Left colon (tissue), 2 donors: ENCODE results near the gene FHIT. TPM values are rescaled to one million over a fixed set of nuclear protein-coding genes. Genes with fewer than 3 reads are reported as not detected.
"Not testable (repeated sequence)": the region's sequence is repeated elsewhere in the genome, so short reads cannot be mapped to it uniquely, and the experiment has no call there.

Experiments used
- ATAC-seq: fragments of 200-7000 bp; cut with Tn5 transposase; one replicate; pipeline ENCODE4 v1.9.1; 2020; ENCODE audit warnings: mild to moderate bottlenecking, moderate library complexity
- DNase-seq, 2 donors: peaks; one replicate each; pipeline ENCODE4 v3.0.0-alpha.2; 2020
- intact Hi-C, 2 donors: fragments of 100-400 bp; cut with DNase I in 1 of 2; cut with micrococcal nuclease in 1 of 2; formaldehyde crosslinking; loops; one replicate each; pipeline versions ENCODE4 v1.11.2 to v1.14.0; 2022; cut with DNase I, micrococcal nuclease
- total RNA-seq, 2 donors: library from RNA; stranded (reverse); fragmentation: NEBNext Ultra II Directional; extraction: Animal tissue kit (Norgen Biotek cat#: 25700); gene quantifications; one replicate each; pipeline ENCODE4 v1.2.1, GENCODE V29; 2021
- donor health status: DM: no; HTN: no; CAD: no.
- donor health status: DM: yes; HTN: yes; CAD: no.

The FHIT gene
- total RNA-seq, 2 donors from 2014 or later, result 14.5 to 17.2 TPM

GRCh38 chr3:60549863-60550262 is 701.4 kb downstream of the FHIT start:
- ATAC-seq (no peak), DNase-seq (no peak)
- intact Hi-C loops, result no loop called here

DNA sequence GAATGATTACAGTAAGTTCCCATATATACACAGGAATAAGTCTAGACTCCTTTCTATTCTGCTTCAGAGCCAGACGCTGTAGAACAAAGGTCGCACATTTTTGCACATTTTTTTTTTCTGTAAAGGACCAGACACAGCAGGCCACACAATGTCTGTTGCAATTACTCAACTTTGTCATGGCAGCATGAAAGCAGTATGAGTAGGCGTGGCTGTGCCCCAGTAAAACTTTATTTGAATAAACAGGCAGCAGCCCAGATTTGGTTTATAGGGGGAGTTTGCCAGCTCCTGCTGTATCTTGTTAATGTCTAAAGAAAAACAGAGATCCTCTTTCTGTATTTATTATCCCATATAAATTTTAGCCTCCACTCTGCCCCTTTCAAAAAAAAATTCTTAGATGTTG is 708.3 kb downstream of the FHIT start:
- ATAC-seq, result no peak
- intact Hi-C loops, result no loop called here

GRCh38 chr3:60539394-60539793 is 711.9 kb downstream of the FHIT start:
- intact Hi-C loops, ATAC-seq, DNase-seq: not testable (repeated sequence)

More for the DNA sequence above, 708.3 kb downstream of the FHIT start:
- DNase-seq, result no peak

GRCh38 chr3:60536420-60536819 is 714.8 kb downstream of the FHIT start:
- DNase-seq (no peak), ATAC-seq (no peak)
- intact Hi-C loops, result no loop called here

DNA sequence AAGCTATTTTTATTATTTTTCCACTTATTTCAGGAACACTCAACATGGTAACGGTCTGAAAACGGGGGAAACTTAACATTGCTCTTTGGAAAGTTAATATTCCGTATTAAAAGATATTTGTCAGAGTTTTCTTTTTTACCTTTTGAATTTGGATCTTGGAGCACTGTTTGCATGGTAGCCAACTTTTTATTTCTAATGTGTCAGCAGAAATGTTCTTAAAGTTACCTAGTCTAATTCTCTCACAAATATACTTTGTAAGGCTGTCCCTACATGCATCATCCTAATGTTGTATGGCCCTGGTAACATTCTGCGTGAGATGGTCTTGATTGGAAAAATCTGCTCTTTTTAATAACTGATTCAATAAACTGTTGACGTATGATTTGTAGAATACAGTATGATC is 719.5 kb downstream of the FHIT start:
- DNase-seq, result no peak
- intact Hi-C loops, result no loop called here
- no peak for ATAC-seq

DNA sequence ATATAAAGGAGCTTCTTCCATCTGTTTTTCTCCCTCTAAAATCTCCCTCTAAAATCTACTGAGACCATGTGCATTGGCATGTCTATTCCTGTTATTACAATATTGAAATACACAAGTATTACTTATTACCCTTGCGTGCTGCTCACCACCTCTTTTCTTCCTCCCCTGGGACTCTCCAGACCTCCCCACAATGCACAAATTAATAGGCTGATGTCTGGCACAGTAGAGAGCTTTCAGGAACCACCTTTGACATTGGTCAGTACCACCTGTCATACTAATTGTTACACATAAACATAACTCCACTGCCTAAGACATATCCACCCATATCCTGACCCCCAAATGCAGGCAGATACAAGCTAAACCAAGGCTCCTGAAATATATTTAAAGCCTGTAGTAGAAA is 722.6 kb downstream of the FHIT start:
- DNase-seq (no peak), ATAC-seq (no peak)
- intact Hi-C loops, result no loop called here

- DNase-seq (no peak), ATAC-seq (no peak)
- intact Hi-C loops, result no loop called here
These were observed 727.7 kb downstream of the FHIT start for GRCh38 chr3:60523536-60523935.

GRCh38 chr3:60517134-60517533 is 734.1 kb downstream of the FHIT start:
- intact Hi-C loops, result no loop called here
- no peak for DNase-seq
- no peak for ATAC-seq

DNA sequence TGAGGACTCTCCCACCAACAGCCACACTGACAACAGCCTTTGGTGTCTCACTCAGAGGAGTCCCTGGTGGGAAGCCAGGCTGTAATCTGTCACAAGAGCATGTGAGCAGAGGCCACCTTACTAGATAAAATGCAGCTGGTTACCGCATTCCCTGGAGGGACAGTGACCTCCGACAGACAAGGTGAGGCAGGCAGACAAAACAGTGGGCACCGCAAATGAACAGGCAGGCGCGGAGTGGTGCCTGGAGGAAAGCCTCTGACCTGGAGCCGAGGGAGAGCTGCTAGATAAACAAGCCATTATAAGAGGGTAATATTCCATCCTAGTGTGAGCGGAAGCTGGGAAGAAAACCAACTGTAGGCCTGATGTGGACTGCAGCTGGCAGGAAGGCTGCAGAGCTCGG is 736.4 kb downstream of the FHIT start:
- no peak for ATAC-seq
- no peak for DNase-seq
- intact Hi-C loops, result no loop called here

- DNase-seq (no peak), ATAC-seq (no peak)
- intact Hi-C loops, result no loop called here
These were observed 737.1 kb downstream of the FHIT start for GRCh38 chr3:60514085-60514649.

- DNase-seq (no peak), ATAC-seq (no peak)
- intact Hi-C loops, result no loop called here
These were observed 738.0 kb downstream of the FHIT start for GRCh38 chr3:60513241-60513640.

GRCh38 chr3:60512506-60512905 is 738.7 kb downstream of the FHIT start:
- intact Hi-C loops, result no loop called here
- no peak for ATAC-seq
- DNase-seq, result no peak

GRCh38 chr3:60509471-60509870 is 741.8 kb downstream of the FHIT start:
- ATAC-seq (no peak), DNase-seq (no peak)
- intact Hi-C loops, result no loop called here

DNA sequence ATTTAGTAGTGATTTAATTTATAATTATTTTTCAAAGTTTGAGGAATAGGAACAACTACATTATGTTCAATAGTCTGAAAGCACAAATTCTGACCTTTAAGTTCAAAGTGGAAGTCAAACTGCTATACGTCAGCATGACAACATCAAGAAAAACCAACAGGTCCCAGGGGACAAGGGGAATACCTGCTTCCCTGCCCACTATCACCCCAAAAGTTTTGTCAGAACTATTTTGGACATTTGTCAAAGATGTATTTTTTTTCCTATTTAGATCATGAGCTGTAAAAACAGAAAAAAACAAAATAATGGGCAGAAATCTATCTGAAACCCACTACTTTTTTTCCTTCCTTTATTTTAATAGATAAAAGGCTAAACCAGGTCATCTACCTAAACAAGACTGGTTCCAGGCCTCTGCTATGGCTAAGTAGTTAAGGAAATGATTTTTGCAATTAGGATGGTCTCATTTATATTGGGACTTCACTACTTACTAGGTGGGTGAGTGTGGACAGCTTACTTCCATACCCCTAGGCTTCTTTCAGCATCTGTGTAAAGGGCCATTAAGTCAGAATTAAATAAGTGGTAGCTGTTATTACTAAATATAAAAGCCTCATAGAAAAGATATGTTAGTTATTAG is 746.3 kb downstream of the FHIT start:
- ATAC-seq, result no peak
- DNase-seq, result no peak
- intact Hi-C loops, result no loop called here

DNA sequence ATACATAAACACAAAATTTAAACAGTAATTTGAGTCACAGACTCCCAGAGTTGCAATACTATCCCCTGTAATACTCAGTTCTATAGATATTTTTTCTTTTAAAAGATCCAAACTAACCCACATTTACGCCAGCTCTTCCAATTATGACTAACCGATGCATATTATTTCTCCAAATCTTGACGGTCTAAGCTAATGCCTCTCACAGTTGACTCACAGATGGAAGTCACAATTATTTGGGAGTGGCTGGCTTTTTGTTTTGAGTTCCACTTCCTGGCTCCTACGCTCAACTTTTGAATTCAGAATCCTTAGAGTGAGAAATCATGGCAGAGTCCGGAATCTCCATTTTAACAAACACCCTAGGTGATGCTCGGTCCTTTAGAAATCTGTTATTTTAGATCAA is 749.9 kb downstream of the FHIT start:
- ATAC-seq (no peak), DNase-seq (no peak)
- intact Hi-C loops, result no loop called here

- ATAC-seq (no peak), DNase-seq (no peak)
- intact Hi-C loops, result no loop called here
These were observed 753.4 kb downstream of the FHIT start for GRCh38 chr3:60497902-60498301.

DNA sequence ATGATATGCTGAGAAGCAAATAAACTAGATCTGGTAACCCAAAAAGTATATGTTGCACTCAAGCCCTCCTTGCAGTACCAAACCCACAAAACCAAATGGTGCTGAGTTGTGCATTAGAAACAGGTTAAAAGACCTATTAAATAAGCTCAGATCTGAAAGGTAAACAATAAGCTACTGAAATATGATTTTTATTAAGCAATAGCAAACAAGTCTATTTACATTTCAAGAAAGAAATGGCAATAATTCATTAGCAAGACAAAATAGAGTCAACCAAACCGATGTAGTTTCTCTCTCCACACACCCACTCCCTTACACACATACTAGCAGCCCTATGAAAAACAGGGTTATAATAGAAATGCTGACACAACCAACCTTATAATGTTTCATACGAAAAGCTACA is 760.3 kb downstream of the FHIT start:
- intact Hi-C loops, result no loop called here
- DNase-seq (no peak), ATAC-seq (no peak)

GRCh38 chr3:60475096-60475495 is 776.2 kb downstream of the FHIT start:
- intact Hi-C loops, result no loop called here
- no peak for DNase-seq
- no peak for ATAC-seq

- DNase-seq, result no peak
- no peak for ATAC-seq
- intact Hi-C loops, result no loop called here
These were observed 781.8 kb downstream of the FHIT start for GRCh38 chr3:60469481-60469880.

DNA sequence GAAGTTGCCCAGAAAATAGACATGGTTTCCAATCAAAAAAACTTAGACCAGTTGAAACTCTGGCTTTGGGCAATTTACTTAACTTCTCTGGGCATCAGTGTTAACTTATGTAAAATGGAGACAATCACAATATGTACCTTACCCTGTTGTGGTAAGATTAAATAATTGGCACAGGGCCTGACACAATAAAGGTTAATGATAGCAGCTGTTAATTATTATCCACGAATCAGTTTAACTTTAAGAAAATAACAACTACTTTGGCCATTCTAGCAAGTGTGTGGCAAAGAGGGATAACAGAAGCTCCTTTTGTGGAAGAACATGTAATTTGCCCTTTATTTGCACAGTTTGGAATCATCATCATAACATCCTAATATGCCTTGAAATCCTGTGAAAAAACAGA is 787.6 kb downstream of the FHIT start:
- ATAC-seq (no peak), DNase-seq (no peak)
- intact Hi-C loops, result no loop called here

- ATAC-seq, result no peak
- intact Hi-C loops, result no loop called here
- DNase-seq, result no peak
These were observed 790.0 kb downstream of the FHIT start for GRCh38 chr3:60461267-60461666.
